ENCODE data around the gene PATJ.

DNA sequence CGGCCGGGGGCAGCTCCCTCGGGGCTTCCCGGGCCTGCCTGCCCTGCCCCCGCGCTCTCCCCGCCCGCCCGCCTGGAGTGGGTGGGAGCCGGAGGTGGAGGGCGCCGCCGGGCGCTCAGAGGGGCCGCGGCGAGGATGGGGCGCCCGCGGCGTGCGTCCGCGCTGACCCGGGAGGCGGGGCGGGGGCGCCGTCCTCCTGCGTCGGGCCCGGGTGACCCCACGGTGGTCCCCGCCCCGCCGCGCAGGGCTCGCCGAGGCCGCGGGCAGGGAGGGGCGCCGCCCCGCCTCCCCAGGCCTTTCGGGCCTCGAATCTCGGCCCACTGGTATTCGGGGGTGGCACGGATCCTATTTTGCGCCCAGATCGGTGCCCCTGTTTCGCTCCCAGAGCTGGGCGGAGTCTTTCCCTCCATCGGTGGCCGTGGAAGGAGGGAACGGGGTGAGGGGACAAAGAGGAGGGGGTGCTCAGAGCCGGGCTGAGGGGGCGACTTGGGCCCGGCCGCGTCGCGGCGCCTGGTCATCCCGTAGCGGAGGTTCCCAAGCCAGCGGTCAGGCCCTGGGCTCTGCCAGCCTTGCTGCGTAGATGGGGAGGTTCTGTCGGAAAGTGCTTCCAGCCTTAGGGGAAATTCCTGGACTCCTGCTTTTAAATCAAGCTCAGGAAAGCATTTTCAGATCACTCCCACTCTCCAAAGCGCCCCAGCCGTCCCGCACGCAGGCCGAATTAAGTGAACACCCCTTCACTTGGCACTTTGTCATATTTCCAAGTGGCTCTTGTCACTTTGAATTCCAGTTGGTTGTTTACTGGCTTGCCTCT is 545 bp downstream of the PATJ start:
- no peak for TF ChIP-seq POLR2A (IDR thresholded peaks at IDR 0.05; ENCODE audit: borderline replicate concordance, extremely low read depth, insufficient read depth, insufficient read length)
- TF ChIP-seq, protein P1, sequence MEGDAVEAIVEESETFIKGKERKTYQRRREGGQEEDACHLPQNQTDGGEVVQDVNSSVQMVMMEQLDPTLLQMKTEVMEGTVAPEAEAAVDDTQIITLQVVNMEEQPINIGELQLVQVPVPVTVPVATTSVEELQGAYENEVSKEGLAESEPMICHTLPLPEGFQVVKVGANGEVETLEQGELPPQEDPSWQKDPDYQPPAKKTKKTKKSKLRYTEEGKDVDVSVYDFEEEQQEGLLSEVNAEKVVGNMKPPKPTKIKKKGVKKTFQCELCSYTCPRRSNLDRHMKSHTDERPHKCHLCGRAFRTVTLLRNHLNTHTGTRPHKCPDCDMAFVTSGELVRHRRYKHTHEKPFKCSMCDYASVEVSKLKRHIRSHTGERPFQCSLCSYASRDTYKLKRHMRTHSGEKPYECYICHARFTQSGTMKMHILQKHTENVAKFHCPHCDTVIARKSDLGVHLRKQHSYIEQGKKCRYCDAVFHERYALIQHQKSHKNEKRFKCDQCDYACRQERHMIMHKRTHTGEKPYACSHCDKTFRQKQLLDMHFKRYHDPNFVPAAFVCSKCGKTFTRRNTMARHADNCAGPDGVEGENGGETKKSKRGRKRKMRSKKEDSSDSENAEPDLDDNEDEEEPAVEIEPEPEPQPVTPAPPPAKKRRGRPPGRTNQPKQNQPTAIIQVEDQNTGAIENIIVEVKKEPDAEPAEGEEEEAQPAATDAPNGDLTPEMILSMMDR (IDR thresholded peaks at IDR 0.05 in 2 of 3, conservative IDR thresholded peaks at IDR 0.05 in 1 of 3; ENCODE audit: borderline replicate concordance in 1 of 3, insufficient read depth in 1 of 3, low read depth in 2 of 3, low read length in 2 of 3): no peak
- TF ChIP-seq, protein P2, sequence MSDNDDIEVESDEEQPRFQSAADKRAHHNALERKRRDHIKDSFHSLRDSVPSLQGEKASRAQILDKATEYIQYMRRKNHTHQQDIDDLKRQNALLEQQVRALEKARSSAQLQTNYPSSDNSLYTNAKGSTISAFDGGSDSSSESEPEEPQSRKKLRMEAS (IDR thresholded peaks at IDR 0.05): no peak
- TF ChIP-seq, protein P3, sequence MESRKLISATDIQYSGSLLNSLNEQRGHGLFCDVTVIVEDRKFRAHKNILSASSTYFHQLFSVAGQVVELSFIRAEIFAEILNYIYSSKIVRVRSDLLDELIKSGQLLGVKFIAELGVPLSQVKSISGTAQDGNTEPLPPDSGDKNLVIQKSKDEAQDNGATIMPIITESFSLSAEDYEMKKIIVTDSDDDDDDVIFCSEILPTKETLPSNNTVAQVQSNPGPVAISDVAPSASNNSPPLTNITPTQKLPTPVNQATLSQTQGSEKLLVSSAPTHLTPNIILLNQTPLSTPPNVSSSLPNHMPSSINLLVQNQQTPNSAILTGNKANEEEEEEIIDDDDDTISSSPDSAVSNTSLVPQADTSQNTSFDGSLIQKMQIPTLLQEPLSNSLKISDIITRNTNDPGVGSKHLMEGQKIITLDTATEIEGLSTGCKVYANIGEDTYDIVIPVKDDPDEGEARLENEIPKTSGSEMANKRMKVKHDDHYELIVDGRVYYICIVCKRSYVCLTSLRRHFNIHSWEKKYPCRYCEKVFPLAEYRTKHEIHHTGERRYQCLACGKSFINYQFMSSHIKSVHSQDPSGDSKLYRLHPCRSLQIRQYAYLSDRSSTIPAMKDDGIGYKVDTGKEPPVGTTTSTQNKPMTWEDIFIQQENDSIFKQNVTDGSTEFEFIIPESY (IDR thresholded peaks at IDR 0.05; ENCODE audit: extremely low read depth, insufficient replicate concordance, low read length): no peak
- TF ChIP-seq FOSL1 (IDR thresholded peaks at IDR 0.05; ENCODE audit: low read depth): no peak
- no peak for TF ChIP-seq SIN3A (IDR thresholded peaks at IDR 0.05; ENCODE audit: low read depth)
- no peak for TF ChIP-seq ZNF274 (IDR thresholded peaks at IDR 0.05; ENCODE audit: low read depth, low read length)
- no peak for TF ChIP-seq EZH2 (IDR thresholded peaks at IDR 0.05)
- no peak for TF ChIP-seq TCF7L2 (IDR thresholded peaks at IDR 0.05; ENCODE audit: borderline replicate concordance, extremely low read depth, insufficient read depth, insufficient read length)
- TF ChIP-seq, protein P4, sequence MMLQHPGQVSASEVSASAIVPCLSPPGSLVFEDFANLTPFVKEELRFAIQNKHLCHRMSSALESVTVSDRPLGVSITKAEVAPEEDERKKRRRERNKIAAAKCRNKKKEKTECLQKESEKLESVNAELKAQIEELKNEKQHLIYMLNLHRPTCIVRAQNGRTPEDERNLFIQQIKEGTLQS (IDR thresholded peaks at IDR 0.05): no peak
- TF ChIP-seq, protein P5, sequence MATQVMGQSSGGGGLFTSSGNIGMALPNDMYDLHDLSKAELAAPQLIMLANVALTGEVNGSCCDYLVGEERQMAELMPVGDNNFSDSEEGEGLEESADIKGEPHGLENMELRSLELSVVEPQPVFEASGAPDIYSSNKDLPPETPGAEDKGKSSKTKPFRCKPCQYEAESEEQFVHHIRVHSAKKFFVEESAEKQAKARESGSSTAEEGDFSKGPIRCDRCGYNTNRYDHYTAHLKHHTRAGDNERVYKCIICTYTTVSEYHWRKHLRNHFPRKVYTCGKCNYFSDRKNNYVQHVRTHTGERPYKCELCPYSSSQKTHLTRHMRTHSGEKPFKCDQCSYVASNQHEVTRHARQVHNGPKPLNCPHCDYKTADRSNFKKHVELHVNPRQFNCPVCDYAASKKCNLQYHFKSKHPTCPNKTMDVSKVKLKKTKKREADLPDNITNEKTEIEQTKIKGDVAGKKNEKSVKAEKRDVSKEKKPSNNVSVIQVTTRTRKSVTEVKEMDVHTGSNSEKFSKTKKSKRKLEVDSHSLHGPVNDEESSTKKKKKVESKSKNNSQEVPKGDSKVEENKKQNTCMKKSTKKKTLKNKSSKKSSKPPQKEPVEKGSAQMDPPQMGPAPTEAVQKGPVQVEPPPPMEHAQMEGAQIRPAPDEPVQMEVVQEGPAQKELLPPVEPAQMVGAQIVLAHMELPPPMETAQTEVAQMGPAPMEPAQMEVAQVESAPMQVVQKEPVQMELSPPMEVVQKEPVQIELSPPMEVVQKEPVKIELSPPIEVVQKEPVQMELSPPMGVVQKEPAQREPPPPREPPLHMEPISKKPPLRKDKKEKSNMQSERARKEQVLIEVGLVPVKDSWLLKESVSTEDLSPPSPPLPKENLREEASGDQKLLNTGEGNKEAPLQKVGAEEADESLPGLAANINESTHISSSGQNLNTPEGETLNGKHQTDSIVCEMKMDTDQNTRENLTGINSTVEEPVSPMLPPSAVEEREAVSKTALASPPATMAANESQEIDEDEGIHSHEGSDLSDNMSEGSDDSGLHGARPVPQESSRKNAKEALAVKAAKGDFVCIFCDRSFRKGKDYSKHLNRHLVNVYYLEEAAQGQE (IDR thresholded peaks at IDR 0.05; ENCODE audit: low read depth): no peak
